Daoy (cell line): ENCODE data around the gene CLCN3. TPM values are rescaled to one million over a fixed set of nuclear protein-coding genes. Genes with fewer than 3 reads are reported as not detected.
A peak's percentile ranks its signal among the peaks of the same experiment; 100 is the strongest.
"Not testable (repeated sequence)": the region's sequence is repeated elsewhere in the genome, so short reads cannot be mapped to it uniquely, and the experiment has no call there.

Experiments
- DNase-seq: peaks from one replicate; pipeline ENCODE4 v3.0.0-alpha.2; 2015; ENCODE audit warnings: low read depth
- total RNA-seq: library from RNA; depleted of rRNA; stranded (reverse); fragments of >200 nt; shearing (Covaris generic); gene quantifications from 2 replicates; pipeline ENCODE4 v1.2.3, GENCODE V29; 2014; rRNA removed

Gene CLCN3
- 9.3 and 10.7 TPM in 2 replicates for total RNA-seq

- DNase-seq: peak; percentile 97
Measured at GRCh38 chr4:169619958-169620879, at the start of gene CLCN3. CLCN3 (plus strand) TSS chr4:169620578; CDS start chr4:169635929, 15,351 bp downstream.

- not testable (repeated sequence) for DNase-seq
Measured at GRCh38 chr4:169571012-169571411, 49.4 kb upstream of the CLCN3 start.

- DNase-seq: no peak
Measured at GRCh38 chr4:169571435-169571834, 48.9 kb upstream of the CLCN3 start.

GRCh38 chr4:169573889-169574288, 46.5 kb upstream of the CLCN3 start:
- no peak for DNase-seq

- DNase-seq: no peak
Measured at GRCh38 chr4:169582203-169582602, 38.2 kb upstream of the CLCN3 start.

- no peak for DNase-seq
Measured at GRCh38 chr4:169582706-169583105, 37.7 kb upstream of the CLCN3 start.

- DNase-seq: no peak
Measured at GRCh38 chr4:169583563-169583962, 36.8 kb upstream of the CLCN3 start.

GRCh38 chr4:169593050-169593560, 27.3 kb upstream of the CLCN3 start:
- no peak for DNase-seq

- DNase-seq: no peak
Measured at GRCh38 chr4:169594560-169595195, 25.7 kb upstream of the CLCN3 start.

- no peak for DNase-seq
Measured at GRCh38 chr4:169601016-169601771, 19.2 kb upstream of the CLCN3 start.

GRCh38 chr4:169603312-169603711, 17.1 kb upstream of the CLCN3 start:
- DNase-seq: no peak

GRCh38 chr4:169604131-169604900, 16.1 kb upstream of the CLCN3 start:
- peak; percentile 46 for DNase-seq

GRCh38 chr4:169604903-169605331, 15.5 kb upstream of the CLCN3 start:
- DNase-seq: no peak

GRCh38 chr4:169611157-169611556, 9.2 kb upstream of the CLCN3 start:
- DNase-seq: no peak

GRCh38 chr4:169611991-169612870, 8.1 kb upstream of the CLCN3 start, which contains the start of gene NEK1:
NEK1 (minus strand) TSS chr4:169612583; CDS start chr4:169602630, 9,953 bp downstream.
- DNase-seq: peak; percentile 87

- DNase-seq: peak; percentile 51
Measured at GRCh38 chr4:169612871-169613859, 7.2 kb upstream of the CLCN3 start.

- no peak for DNase-seq
Measured at GRCh38 chr4:169615467-169616106, 4.8 kb upstream of the CLCN3 start.

- DNase-seq: no peak
Measured at GRCh38 chr4:169616846-169617245, 3.5 kb upstream of the CLCN3 start.
